DMS114 treated with DMSO at 0.1 percent for 48 hours (cell line): ENCODE data around the gene TTYH3.

Source experiments
- DNase-seq: peaks from one replicate; lab custom pipeline; 2025; ENCODE audit not compliant: unreplicated experiment; lab: John Stamatoyannopoulos, UW

TTYH3 gene

DNA sequence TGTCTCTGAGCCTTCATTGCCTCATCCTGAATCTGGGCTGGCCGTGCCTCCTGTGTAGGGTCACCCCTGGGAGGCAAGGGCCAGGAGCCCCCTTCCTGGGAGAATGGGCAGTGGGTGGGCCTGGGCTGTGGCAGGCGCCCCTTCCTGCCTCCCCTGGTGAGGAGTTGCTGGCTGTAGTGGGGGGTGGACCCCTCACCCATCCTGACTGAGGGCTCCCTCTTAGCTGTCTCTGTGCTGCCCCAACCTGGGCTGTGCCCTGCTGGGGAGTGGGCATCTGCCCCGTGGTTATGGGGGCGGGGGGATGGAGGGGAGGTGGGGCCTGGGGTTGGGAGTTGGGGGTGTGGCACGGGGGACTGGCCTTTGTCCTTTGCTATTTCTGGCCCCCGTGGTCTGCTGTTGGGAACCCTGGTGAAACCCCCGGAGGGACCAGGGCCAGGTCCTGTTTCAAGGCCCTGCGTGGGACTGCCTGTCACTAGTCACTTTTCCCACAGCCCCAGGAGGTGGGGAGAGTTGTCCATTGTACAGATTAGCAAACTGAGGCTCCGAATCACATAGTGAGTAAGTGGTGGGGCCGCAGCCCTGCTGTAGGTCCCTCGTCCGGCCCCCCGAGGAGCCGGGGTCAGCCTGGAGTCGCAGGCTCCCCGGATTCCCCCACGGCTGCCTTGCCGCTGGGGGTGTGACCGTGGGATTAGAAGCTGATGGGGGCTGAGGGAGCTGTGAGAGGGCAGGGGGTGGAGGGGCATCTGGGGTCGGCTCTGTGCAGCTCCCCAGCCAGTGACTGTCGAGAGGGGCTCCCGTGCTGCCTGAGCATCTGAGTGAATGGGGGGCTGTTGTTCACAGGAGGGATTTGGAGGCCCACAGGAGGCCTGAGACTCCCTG lies 2.7 kb downstream of the TTYH3 start:
- DNase-seq: no peak

DNA sequence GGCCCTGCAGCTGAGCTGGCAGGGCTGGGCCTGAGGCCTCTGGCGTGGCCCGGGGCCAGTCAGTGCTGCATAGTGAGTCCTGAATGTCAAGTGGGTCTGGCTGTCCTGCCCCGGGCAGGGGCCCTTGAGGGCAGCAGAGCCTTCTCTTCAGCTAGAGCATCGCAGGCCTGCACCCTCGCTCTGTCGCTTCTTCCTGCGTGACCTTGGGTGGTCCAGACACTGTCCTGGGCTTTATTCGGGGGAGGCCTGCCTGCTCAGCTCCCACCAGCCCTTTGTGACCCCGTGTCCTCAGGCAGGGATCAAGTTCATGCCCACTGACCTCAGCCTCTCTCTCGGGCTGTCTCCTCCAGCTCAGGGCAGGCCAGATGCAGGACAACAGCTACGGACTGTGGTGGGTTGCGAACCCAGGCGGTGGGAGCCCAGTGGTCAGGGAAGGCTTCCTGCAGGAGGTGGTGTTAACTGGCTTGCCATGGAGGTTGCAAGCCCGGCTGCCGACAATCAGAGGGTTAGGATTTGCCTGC lies 3.4 kb downstream of the TTYH3 start:
- no peak for DNase-seq

DNA sequence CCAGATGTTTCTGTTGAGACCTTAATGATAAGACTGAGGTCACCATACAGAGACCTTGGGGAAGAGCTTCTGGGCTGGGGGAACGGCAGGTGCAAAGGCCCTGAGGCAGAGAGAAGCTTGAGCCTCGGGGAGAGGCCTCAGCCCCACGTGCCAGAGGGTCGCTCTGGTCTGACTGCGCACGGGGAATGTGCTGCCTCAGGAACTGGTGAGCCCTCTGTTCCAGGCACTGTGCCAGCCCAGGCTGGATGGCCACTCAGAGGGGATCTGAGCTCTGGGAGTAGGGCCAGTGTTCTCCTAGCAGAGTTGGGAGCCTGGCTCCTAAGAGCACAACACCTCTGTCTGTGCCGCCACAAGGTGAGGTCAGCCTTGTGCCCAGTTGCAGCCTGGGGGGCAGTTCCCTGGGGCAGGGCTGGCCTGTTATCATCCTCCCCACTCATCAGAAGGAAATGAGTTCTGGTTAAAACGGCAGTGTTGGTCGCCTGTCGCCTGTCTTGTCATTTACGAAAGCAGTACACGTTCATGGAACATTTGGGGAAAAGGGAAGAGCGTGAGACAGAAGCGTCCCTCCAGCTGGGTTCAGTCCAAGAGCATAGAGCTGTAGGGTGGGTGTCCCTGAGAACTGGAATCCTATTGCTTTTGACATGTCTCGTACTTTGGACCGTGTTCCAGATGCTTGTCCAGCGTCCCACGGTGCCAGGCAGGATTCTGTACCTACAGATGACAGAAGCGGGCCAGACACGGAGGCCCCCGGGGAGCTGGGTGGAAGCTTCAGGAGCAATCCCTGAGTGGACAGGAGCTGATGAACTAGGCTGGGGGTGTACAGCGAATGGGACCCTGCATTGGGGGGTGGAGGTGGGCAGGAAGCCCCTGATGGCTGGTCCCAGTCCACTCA lies 4.3 kb downstream of the TTYH3 start:
- DNase-seq: no peak

DNA sequence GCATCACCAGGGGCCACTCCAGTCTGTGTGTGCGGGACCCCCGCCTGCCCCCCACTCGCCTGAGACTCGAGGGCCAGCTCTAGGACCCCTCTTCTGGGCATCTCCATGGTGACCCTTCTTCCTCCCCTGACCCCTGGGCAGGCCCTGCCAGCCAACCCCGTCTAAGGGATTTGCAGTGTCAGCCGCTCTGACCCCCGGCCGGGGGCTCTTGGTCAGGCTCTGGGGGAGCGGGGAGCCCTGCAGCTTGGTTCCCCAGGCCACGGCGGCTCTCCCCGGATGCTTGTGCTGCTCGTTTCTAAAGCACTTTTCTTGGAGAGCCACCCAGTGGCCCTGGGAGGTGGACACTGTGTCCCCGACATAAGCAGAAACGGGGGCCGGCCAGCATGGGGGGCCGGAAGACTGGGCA lies 5.3 kb downstream of the TTYH3 start:
- no peak for DNase-seq

DNA sequence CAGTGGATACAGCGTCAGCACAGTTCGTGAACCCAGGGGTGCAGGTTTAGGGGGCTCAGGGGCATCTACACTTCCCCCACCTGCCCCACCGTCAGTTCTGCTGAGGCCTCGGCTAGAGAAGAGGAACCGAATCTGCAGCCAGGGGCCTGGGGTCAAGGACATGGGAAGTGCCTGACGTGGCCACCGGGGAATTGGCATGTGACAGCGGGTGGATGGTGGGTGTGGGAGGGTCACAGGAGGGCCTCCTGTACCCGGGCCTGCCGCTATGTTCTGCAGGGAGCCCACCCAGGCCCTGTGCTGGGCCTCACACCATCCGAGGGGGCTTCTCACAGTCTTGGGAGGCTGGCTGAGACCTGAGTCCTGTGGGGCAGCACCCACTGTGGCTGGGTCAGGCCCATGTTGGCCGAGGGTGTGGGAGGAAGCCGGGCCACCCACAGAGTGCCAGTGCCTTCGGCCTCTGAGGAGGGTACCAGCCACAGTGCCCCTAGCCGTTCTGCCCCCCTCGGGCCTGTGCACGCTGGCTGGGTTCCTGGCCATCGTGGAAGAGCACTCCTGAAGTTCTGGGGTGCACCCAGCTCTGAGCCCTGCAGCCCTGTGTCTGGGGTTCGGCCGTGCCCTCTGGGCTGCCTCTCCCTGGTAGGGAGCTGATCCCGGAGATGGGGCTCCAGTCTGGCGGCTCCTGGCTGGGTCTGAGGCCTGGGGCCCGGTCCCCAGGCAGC lies 5.9 kb downstream of the TTYH3 start:
- DNase-seq: no peak

DNA sequence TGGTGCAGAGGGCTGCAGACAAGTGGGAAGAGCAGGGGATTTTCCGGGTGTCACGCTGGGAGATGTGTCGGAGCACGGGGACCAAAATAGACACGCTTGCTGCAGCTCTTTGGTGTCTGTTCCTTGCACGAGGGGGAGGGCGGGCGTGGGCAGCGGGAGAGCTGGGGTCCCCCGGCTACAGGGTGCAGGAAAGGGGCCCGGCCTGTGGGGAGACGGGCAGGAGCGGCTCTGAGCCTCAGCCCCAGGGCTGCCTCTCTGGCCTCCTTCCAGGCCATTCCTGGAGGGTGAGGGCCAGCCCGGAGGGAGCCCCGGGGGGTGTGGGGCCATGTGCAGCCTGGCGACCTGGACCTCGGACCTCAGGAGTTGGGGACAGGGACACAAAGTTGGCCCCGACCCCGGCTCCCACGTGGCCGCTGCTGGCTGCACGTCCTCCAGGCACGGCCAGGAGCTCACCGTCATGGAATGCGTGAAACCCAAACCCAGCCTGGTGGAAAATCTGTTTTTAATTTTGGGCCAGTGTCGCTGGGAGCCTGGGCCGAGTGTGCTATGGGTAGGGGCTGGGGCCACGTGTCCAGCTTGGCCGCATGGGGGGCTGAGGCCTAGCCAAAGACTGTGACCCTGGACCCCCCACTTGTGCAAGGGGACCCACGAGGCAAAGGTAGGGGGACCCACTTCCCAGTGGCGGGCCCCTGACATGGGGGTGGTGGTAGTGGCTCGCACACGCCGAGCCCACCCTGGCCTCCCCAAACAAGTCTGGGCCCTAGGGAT lies 6.6 kb downstream of the TTYH3 start:
- no peak for DNase-seq

DNA sequence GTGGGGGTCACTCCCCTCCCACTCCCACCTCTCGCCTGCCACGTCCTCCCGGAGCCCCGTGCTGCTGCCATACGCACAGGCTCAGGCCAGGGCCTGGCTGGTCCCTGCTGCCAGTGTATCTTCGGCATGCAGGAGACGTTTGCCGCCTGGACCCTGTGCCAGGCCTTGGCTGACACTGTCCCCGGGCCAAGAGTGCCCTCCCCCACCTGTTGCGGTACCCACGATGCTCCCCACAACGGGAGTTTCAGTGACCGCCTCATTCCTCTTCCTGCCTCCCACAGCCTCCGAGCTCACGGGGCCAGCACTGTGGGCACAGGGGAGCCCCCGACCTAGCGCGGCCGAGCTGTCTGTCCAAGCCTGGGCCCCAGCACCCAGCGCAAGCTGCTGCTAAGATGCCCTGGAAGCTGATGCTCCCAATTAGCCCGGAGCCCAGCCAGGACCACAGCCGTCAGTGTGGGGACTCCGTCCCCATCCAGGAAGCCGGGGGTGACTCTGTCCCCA lies 7.4 kb downstream of the TTYH3 start:
- DNase-seq: no peak

DNA sequence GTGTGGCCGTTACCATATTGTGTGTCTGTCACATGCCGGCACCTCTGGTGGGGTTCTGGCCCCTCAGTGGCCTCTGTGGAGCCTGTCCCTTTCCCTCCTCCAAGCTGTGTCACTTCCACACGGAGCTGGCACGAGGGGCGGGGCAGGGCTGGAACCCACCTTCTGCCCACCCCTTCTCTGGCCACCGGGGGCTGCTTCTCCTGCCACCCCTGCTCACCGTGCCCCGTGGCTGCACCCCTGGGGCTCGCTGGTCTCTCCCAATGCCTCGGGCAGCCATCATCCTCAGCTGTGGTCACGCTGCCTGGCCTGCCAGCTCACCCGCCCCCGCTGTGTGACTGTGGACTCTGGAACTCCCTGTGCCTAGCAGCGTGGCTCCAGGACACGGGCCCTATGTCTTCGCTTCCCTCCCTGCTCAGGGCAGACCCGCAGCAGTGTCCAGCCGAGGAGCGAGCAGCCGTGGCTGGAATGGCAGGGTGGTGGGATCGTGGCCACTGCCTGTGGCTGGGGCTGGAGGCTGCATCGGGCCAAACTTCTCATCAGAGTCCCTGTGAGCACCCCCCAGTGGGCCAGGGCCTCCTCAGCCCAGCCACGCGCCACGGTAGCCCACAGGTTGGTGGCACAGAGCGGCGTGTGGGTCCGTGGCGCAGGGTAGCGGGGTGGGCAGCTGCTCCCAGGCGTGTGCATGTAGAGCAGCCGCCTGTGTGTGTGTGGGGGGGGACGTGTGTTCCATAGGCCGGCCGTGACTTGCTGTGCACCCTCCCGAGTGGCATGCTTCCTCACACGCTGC lies 8.1 kb downstream of the TTYH3 start:
- no peak for DNase-seq

DNA sequence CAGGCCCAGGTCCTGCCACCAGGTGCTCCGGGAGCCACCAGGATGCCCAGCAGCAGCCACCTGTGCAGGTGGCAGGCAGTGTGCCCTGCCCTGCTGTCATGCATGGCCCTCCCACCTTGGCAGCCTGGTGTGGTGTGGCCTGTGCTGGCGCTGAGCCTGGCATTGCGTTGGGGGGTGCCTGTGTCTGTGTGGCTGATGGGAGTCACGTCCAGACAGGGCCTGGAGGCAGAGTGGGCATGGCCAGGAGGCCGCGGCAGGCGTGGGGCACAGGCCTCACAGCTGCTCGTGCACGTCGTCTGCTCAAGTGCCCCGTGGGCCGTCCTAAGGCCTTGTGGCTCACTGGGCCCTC lies 8.7 kb downstream of the TTYH3 start:
- no peak for DNase-seq

DNA sequence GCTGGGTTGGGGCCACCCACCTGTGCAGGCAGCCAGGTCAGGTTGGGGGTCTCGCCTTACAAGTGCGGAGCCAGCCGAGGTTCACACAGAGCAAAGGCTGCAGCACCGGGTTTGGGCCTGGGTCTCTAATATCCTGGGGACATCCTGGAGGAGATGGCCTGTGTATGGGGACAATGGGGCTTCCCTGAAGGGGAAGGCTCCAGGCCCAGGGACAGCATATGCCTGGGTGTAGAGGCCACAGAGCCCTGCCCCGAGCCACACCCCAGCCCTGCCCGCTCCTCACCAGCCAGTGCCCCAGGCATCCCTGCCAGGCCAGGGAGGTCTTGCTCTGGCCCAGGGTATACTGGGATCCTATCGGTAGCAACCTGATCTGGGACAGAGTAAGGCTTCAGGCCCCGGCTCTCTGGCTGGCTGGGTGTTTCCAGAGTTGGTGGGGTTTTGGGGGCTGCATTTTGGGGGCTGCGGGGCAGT lies 9.1 kb downstream of the TTYH3 start:
- DNase-seq: no peak

DNA sequence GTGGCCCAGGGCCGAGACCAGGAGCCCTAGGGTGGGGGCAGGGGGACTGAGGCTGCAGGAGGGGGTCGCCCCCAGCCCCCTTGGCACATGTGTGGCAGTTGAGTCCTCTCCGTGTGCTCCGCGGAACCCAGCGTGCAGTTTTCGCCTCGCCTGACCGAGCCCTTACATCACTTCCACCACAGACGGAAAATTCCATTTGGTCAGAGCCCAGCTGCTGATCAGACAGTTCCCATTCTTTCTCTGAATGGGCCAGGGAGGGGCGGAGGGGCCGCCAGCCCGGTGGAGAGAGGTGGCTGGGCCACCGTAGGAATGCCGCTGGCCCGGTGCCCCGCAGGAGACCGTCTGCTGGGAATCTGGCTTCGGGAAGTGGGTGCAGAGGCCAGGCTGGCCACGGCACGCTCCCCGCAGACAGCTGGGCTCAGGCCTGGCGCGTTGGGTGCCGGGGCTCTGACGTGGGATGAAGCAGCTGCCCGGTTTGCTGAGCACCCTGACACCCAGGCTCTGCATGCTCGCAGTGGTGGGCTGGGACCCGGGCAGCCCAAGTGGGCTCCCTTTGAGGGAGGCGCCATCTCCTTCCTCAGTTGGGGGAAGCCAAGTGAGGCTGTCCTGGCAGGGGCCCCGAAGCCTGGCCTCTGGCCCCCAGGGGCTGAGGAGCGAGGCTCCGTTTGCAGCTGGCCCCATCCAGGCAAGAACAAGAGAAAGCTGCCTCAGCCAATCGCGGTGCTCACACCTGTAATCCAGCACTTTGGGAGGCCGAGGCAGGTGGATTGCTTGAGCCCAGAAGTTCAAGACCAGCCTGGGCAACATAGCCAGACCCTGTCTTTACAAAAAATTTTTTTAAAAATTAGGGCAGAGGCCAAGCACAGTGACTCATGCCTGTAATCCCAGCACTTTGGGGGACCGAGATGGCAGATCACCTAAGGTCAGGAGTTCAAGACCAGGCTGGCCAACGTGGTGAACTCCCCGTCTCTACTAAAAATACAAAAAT lies 9.9 kb downstream of the TTYH3 start:
- no peak for DNase-seq

DNA sequence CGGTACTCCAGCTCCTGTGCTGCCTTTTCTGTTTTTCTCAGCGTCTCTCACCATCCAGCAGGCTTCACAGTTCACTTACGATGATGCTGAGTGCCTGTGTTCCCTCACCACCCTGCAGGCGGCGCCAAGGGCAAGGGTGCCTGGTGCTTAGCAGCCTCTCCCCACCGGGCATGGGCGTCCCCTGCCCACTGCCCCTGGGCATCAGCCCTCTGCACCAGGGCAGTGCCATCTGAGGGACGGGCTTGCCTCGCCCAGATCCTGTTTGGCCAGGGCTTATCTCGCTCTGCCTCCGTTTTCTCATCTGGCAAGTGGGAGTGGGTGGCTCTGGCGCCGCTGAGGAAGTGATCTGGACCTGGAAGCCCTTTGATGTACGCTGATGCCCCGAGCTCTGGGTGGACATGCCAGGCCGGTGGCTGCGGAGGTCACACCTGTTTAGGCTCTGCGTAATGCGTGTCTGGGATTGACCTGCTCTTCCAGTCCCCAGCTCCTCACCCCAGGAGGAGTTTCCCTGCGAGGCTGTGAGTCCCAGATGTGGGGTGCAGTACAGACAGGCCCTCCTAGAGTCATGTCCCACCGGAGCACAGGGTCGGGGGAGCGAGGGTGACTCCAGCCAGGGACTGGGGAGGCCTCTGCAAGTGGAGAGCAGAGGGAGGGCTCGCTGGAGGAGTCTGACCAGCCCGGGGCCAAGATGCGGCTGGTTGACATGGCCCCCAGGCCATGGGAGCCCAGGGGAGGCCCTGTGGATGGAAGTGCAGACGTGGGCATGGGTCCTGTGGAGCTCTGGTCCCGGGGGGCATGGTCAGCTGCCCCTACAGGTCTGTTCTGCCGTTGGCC lies 11.8 kb downstream of the TTYH3 start:
- DNase-seq: no peak

DNA sequence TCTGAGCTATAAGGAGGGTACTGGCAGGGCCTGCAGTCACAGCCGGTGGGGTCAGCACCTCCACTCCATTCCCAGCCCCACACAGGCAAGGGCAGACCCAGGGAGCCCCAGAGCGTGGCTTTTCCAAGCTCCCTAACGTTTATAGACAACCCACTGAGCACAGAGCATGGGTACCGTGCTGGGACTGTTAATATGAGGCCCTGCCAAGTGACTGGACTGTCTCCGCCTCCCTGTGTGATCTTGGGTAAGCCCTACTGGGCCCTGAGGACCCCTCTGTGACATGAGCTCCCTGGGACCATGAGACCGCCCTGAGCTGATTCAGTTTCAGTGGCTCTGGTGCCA lies 12.4 kb downstream of the TTYH3 start:
- no peak for DNase-seq

DNA sequence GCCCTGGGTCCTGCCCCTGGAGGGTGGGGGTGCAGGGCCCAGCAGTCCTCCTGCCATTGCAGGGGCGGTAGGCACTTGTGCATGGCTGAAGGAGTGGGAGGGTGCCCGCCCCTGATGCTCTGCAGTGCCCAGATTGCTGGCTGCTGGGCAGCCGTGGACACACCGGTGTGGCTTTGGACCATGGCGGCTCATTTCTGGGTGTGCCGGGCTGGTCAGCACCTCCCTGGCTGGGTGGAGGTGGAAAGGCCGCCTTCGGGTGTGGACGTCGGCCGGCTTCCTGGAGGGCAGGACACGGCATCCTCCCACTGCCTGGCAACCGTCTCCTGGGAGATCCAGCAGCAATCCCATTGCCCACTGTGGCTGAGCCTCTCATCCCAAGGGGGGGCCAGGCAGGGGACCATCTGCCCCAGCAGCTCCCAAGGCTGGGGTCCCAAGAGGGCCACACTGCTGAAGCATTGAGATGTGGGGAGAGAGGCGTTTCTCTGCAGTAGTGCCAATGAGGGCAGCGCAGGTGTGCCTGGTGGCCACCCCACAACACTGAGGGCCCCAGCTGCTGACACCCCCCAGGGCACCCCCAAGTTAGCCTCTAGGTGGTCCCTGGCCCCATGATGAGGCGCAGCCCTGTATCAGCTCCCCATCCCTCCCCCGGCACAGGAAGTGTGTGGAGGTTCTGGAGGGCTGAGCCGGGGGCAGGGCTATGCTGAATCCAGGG lies 12.9 kb downstream of the TTYH3 start:
- DNase-seq: no peak

DNA sequence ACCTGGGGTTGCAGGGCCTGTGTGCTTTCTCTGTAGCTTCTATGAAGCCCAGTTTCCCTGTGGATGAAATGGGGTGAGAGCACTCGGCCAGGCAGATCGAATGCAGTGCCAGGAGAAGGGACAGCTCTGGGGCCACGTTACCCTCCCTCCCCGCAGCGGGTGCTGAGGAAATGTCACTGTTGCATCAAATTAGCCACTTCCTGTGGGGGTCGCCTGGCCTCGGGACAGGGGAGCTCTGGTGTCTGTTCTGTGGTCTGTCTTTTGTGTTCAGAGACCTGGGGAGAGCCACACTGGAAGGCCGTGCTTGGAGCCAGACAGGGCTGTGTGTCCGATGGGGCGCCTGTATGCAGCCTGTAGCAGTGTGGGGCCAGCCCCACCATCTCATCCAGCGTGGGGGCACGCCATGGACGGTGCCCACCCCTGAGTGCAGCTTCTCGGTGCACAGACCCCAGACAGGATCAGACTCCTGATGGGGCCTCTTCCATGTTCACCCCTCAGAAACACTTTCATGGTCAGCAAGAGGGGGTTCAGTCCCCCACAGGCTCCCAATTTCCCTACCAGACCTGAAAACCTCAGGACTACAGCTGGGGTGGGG lies 13.6 kb downstream of the TTYH3 start:
- DNase-seq: no peak

DNA sequence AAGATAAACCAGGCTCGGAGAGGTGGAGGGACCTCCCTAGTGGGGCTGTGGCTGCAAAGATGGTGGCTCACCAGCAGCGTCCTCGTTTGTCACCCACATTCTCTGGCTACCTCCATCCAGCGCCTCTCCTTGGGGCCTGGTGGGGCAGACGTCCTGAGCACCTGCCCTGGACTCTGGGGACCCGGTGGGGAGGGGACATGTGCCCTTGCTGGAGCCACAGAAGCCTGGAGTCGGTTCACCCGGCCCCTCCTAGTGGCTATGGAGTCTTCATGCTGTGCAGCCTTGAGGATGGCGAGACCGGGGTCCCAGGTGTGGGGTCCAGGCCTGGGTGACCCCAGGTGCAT lies 14.5 kb downstream of the TTYH3 start:
- DNase-seq: no peak
